ENCODE results near the gene LARGE1. TPM values are rescaled to one million over a fixed set of nuclear protein-coding genes. Genes with fewer than 3 reads are reported as not detected.

The LARGE1 gene
- total and polyA plus RNA-seq, 9 of the 15 experiments (the other 6 are each of a cell fraction or from before 2014, with no cell fraction given), result 0.01 to 0.66 (median 0.14) TPM; not detected in 2

GRCh38 chr22:33806191-33806590 is 114.1 kb downstream of the LARGE1 start:
- Histone ChIP-seq H3K9me3 (replicated peaks; ENCODE audit: control insufficient read depth, insufficient read depth, low read depth, low read length) (no peaks in the 10 kb centered on the region), H3K9me1 (ENCODE audit: control insufficient read depth, insufficient read depth, low read length) (no peaks in the 10 kb centered on the region), H3K4me3 (no peak overlapping the region), H3K36me3 (ENCODE audit: control insufficient read depth, insufficient read depth, low read length) (no peaks in the 10 kb centered on the region), H3K27me3 (ENCODE audit: control insufficient read depth in 2 of 2, insufficient read depth in 2 of 2, low read length in 2 of 2) (no peaks in the 10 kb centered on the region), H2AFZ (ENCODE audit: low read depth, low read length) (no peak overlapping the region), H4K20me1 (replicated peaks; ENCODE audit: control insufficient read depth, insufficient read depth, low read length) (no peaks in the 10 kb centered on the region), H3K27ac (ENCODE audit: extremely low read depth, low read depth, low read length) (no peak overlapping the region), H3K4me2 (ENCODE audit: insufficient read depth, low read length) (no peak overlapping the region), H3K4me1 (replicated peaks in 1 of 2; ENCODE audit: control insufficient read depth in 2 of 2, insufficient read depth in 2 of 2, low read length in 2 of 2) (no peaks in the 10 kb centered on the region), H3K79me2 (ENCODE audit: control insufficient read depth, insufficient read depth, low read length) (no peaks in the 10 kb centered on the region), H3K9ac (ENCODE audit: insufficient read depth in 1 of 2, low read depth in 2 of 2, low read length in 2 of 2) (no peak overlapping the region)
- FAIRE-seq, result no peak
- no peak for TF ChIP-seq ZC3H8 (IDR thresholded peaks at IDR 0.05)
- no peak for TF ChIP-seq CREB3L1 (IDR thresholded peaks at IDR 0.05; ENCODE audit: borderline replicate concordance, low read depth)
- no peak for TF ChIP-seq PHB (CRISPR knock-in tag; IDR thresholded peaks at IDR 0.05)
- TF ChIP-seq ZKSCAN3 (CRISPR knock-in tag; IDR thresholded peaks at IDR 0.05), result no peak
- TF ChIP-seq DACH1 (IDR thresholded peaks at IDR 0.05; ENCODE audit: partially characterized antibody), result no peak
- no peak for TF ChIP-seq ZNF407 (IDR thresholded peaks at IDR 0.05; ENCODE audit: low read depth)
- TF ChIP-seq BCOR (IDR thresholded peaks at IDR 0.05), result no peak
- no peak for TF ChIP-seq ZBTB49 (CRISPR knock-in tag; IDR thresholded peaks at IDR 0.05; ENCODE audit: borderline replicate concordance)
- TF ChIP-seq THAP7 (CRISPR knock-in tag; IDR thresholded peaks at IDR 0.05), result no peak
- POLR2A ChIA-PET, result no interaction called here
- WGBS (ENCODE audit: insufficient coverage, low coverage, missing lambda C conversion rate), result 0% methylated on average over 3 of the region's 3 CpGs
- ATAC-seq, result no peak
- intact Hi-C loops (cut with micrococcal nuclease) (no loop called here), in situ Hi-C loops (cut with MboI) (no loop called here)
- BruUV-seq (replicated peaks), result no TSS peak
- no peak for DNase-seq (ENCODE audit: extremely low read depth in 1 of 4, low spot score in 3 of 4)
- CTCF ChIA-PET (ENCODE audit: low intra/inter-chr PET ratio), result no interaction called here

Measured in K562 (cell line).